Epithelial cell of prostate (primary cell): ENCODE data around the gene DMRT2.

Experiments
- DNase-seq: peaks from one replicate; pipeline ENCODE4 v3.0.0-alpha.2; 2011; ENCODE audit warnings: low read depth, low spot score
- H3K27ac ChIP-seq: fragments of 450-650 bp; 2 replicates; pipeline ENCODE4 v1.5.1; 2017; ENCODE audit warnings: mild to moderate bottlenecking

DMRT2 gene

GRCh38 chr9:1050125-1050895, at the start of gene DMRT2:
Gene DMRT2 (plus strand): TSS chr9:1050357. CDS start chr9:1051614, 1,257 bp downstream.
- H3K27ac ChIP-seq, result no peak within 1 kb of the TSS
- peak; percentile 48 for DNase-seq

GRCh38 chr9:1001838-1002237, 48.3 kb upstream of the DMRT2 start:
- DNase-seq, result no peak
- no peak overlapping the region for H3K27ac ChIP-seq

GRCh38 chr9:1002678-1003077, 47.5 kb upstream of the DMRT2 start:
- DNase-seq, result no peak
- H3K27ac ChIP-seq, result no peak overlapping the region

GRCh38 chr9:1005043-1005667, 45.0 kb upstream of the DMRT2 start:
- peak; percentile 14 for DNase-seq
- H3K27ac ChIP-seq, result no peak overlapping the region

GRCh38 chr9:1007312-1007711, 42.8 kb upstream of the DMRT2 start:
- DNase-seq, result no peak
- no peak overlapping the region for H3K27ac ChIP-seq

DNA sequence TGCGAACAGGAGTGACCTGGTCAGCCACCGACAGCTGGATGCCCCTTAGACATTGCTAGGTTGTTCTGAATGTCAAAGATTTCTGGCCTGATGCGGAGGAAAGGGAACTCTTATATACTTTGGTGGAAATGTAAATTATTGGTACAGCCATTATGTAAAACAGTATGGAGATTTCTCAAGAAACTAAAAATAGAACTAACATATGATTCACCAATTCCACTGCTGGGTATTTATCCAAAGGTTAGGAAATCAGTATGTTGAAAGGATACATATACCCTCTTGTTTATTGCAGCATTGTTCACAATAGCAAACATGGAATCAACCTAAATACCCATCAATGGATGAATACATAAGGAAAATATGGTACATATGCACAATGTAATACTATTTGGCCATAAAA, 41.9 kb upstream of the DMRT2 start:
- no peak for DNase-seq
- no peak overlapping the region for H3K27ac ChIP-seq

DNA sequence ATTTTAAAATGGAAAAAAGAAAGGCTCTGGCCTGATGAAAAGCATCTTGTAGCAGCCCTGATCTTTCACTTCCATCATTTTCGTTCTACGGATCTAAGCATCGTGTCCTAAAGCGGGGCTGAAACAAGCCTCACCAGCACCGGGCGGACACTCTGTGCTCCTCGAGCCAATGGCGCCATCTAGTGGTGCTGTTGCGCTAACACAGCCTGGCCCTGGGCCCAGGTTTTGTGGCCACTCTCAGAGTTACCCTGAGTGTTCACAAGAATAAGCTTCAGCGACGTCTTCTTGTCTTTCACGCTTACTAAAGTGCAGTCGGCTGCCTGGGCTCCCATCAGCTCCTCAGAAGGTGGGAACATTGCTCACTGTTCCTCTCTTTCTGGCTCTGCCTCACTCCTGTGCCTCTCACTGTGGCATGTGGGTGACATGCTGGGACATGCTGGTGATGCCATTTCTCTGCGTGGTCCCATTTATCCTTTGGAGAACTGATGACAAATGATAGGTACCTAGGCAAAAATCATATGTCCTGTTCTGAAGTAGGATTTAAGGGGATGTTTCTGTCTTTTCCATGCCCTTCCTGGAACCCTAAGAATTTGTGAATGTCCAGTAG, 41.0 kb upstream of the DMRT2 start:
- DNase-seq, result no peak
- H3K27ac ChIP-seq, result no peak overlapping the region

GRCh38 chr9:1013021-1013420, 37.1 kb upstream of the DMRT2 start:
- DNase-seq, result no peak
- H3K27ac ChIP-seq, result no peak overlapping the region

GRCh38 chr9:1014225-1014624, 35.9 kb upstream of the DMRT2 start:
- no peak overlapping the region for H3K27ac ChIP-seq
- no peak for DNase-seq

- DNase-seq, result no peak
- no peak overlapping the region for H3K27ac ChIP-seq
Observed at GRCh38 chr9:1014640-1015039, 35.5 kb upstream of the DMRT2 start.

GRCh38 chr9:1018121-1018520, 32.0 kb upstream of the DMRT2 start:
- no peak for DNase-seq
- no peak overlapping the region for H3K27ac ChIP-seq

GRCh38 chr9:1024112-1024511, 26.0 kb upstream of the DMRT2 start:
- no peak for DNase-seq

DNA sequence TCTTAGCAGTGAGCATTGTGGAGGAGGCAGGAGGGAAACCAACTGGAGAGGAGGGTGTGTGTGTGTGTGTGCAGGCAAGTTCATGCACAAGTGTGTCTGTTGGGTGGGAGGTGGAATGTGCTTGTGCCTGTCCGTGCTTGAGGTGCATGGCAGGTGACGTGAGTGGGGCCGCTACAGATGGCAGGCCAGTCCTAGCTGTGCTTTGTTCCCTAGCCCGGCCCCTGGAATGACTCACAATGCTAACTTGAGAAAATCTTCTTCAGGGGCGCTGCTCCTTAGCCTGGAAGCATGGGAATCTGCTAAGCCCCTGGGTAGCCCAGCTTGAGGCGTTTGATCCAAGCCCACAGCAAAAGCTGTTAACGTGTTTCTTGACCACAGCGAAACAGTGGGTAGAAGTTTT, 25.0 kb upstream of the DMRT2 start:
- no peak overlapping the region for H3K27ac ChIP-seq
- no peak for DNase-seq

More at GRCh38 chr9:1024112-1024511, 26.0 kb upstream of the DMRT2 start:
- H3K27ac ChIP-seq, result no peak overlapping the region

DNA sequence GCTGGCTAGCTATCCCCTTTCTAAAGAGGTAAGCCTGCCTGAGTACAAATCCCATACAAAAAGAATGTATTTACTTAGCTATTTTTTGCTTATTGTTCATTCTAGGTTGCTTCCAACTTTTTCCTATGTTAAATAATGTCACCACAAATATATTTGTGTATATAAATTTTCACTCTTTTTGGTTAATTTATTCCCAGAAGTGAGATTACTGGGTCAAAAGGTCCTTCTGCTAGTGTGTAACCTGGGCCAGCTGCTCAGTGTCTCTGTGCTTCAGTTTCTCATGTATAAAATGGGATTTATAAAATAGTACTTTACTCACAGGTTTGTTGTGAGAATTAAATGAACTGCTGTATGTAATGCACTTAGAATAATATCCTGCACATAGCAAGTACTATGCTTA, 23.9 kb upstream of the DMRT2 start:
- H3K27ac ChIP-seq, result no peak overlapping the region
- no peak for DNase-seq

DNA sequence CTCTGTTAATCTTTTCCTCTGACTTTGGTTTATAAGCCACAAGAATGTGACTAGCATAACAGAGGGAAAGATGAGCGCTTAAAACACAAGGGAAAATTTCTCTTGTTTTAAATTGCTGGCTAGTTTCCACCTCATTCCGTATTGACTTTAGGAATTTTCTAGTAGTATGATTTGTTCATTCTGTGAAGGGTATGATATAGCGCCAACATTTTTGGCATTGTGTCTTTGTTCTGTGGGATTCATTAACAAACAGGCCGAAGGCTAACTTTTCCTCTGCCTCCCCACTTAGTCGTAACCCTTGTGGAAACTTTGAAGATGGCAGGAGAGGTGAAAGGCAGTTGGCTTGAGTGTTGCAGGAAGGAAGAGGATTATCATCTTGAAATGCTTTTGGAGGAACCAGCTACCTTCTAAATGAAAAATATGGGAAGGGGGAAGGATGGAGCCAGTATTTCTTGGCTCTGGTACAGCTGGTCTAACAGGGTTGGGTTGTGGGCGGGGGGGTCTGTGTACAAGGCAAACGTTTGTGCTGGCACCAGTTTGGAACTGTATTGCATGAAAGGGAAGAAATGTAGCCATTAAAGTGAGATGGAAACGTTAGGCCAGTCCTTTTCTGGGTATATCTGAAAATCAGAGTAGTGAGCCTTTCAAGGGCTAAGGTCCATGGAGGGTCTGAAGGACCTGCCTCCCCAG, 21.5 kb upstream of the DMRT2 start:
- no peak for DNase-seq
- no peak overlapping the region for H3K27ac ChIP-seq

DNA sequence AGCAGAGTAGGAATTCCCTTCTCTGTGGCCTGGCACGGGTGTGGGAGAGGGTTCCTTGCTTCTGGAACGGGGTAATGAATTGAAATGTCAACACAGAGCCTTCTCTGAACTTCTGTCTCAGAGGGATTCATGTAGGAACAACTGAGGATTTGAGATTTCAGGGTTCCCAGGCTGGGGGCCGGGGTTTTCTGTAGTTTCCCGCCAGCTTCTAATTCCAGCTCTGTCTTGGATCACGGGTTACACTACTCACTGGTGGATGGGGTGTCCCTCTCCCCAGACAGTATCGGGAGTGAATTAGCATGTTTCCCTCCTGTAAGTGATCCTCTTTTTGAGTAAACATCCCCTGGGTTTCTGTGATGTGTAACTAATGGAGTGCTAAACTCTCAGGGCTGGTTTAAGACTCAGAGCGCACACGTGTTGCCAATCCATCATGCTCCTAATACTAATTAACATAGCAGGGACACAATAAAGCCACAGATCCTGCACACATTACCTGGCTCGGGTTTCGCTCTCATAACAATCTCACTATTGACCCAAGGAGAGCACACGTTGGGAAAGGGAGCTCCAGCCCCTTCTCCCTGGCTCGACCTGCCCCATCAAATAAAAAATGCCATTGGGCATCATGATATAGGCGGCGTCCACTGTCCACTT, 18.1 kb upstream of the DMRT2 start:
- no peak overlapping the region for H3K27ac ChIP-seq
- no peak for DNase-seq

DNA sequence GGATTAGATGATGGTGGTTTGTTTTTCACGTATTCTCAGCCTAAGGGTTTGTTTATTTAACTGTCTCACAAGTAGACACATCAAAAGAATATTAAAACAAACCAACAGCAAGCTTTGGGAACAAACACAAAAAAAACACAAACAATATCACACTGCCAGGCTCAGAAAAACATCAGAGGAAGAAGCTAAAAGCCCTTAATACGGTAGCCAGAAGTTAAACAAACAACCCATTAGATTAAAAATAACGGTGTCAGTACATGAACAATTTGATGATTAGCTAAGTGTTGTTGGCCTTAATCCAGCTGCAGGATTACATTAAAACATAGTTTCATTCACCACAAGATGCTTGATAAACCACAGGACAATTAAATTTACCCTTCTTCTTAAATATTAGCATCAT, 15.9 kb upstream of the DMRT2 start:
- H3K27ac ChIP-seq, result no peak overlapping the region
- no peak for DNase-seq

- no peak for DNase-seq
- no peak overlapping the region for H3K27ac ChIP-seq
Observed at GRCh38 chr9:1039589-1039988, 10.6 kb upstream of the DMRT2 start.

- DNase-seq, result no peak
- no peak overlapping the region for H3K27ac ChIP-seq
Observed at GRCh38 chr9:1042466-1042865, 7.7 kb upstream of the DMRT2 start.

- DNase-seq, result no peak
- H3K27ac ChIP-seq, result no peak overlapping the region
Observed at GRCh38 chr9:1044643-1045042, 5.5 kb upstream of the DMRT2 start.
